GM13977 (cell line): Measurements from ENCODE around the gene ABHD3.
"Not testable (repeated sequence)": the region's sequence is repeated elsewhere in the genome, so short reads cannot be mapped to it uniquely, and the experiment has no call there.

ENCODE experiments used
- DNase-seq: peaks from one replicate; pipeline ENCODE4 v3.0.0; 2012; ENCODE audit warnings: low spot score
- in situ Hi-C: fragments of 300-500 bp; cut with MboI; formaldehyde crosslinking; loops from one replicate; pipeline ENCODE4 v1.12.0; 2022; ENCODE audit warnings: low sequenced_read_pairs, low pct_unique_long_range_greater_than_20kb, mixed read lengths, inconsistent platforms; ENCODE audit not compliant: unreplicated experiment
- TF ChIP-seq, protein P1 (sequence below): IDR thresholded peaks from 2 replicates; pipeline ENCODE4 v1.5.1; 2012; ENCODE audit warnings: mild to moderate bottlenecking, control low read depth; ENCODE audit not compliant: insufficient read depth; ENCODE audit errors: extremely low read depth, missing control alignments

The ABHD3 gene

GRCh38 chr18:21653361-21653760, 51.2 kb downstream of the ABHD3 start:
- TF ChIP-seq, protein P1, sequence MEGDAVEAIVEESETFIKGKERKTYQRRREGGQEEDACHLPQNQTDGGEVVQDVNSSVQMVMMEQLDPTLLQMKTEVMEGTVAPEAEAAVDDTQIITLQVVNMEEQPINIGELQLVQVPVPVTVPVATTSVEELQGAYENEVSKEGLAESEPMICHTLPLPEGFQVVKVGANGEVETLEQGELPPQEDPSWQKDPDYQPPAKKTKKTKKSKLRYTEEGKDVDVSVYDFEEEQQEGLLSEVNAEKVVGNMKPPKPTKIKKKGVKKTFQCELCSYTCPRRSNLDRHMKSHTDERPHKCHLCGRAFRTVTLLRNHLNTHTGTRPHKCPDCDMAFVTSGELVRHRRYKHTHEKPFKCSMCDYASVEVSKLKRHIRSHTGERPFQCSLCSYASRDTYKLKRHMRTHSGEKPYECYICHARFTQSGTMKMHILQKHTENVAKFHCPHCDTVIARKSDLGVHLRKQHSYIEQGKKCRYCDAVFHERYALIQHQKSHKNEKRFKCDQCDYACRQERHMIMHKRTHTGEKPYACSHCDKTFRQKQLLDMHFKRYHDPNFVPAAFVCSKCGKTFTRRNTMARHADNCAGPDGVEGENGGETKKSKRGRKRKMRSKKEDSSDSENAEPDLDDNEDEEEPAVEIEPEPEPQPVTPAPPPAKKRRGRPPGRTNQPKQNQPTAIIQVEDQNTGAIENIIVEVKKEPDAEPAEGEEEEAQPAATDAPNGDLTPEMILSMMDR, result no peak
- DNase-seq, result no peak
- in situ Hi-C loops, result no loop called here

DNA sequence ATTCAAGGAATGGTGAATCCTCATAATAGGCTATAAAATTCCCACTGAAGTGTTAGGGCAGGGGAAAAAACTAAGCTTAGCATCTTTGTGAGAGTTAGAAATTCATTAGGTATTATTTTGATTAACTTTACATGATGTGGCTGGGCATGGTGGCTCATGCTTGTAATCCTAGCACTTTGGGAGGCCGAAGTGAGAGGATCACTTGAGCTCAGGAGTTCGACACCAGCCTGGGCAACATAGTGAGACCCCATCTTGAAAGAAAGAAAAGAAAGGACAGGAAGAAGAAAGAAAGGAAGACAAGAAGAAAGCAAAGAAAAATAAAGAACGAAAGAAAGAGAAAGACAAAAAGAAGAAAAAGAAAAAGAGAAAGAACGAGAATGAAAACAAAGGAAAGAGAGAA, 52.5 kb downstream of the ABHD3 start:
- TF ChIP-seq, protein P1, result no peak
- DNase-seq, result no peak
- in situ Hi-C loops, result no loop called here

DNA sequence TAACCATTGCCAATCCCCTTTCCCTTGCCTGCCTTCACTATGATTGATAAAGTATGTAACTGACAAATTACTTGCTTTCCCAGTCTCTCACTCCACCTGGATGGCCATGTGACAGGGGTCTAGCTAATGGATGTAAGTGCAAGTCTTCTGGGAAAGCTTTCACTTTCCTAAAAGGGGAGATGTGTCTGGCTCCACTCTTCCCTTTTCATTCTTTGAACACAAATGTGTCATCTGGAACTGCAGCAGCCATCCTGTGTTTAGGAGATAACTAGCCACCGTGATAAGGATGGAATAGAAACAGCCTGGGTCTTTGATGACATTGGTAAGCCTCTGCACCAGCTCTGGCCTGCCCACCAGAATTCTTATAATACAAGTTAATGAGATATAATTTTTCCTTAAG, 54.3 kb downstream of the ABHD3 start:
- in situ Hi-C loops, result no loop called here
- TF ChIP-seq, protein P1, result no peak
- no peak for DNase-seq

DNA sequence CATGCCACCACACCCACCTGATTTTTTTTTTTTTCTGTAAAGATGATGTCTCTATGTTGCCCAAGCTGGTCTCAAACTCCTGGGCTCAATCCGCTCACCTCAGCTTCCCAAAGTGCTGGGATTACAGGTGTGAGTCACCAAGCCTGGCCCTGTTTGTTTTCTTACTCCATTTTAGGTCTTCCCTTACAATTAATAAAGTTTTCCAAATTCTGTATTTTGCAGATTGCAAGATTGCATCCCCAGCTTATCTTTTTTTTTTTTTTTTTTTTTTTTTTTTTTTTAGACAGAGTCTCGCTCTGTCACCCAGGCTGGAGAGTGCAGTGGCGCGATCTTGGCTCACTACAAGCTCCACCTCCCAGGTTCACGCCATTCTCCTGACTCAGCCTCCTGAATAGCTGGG, 64.2 kb downstream of the ABHD3 start:
- DNase-seq, result not testable (repeated sequence)

DNA sequence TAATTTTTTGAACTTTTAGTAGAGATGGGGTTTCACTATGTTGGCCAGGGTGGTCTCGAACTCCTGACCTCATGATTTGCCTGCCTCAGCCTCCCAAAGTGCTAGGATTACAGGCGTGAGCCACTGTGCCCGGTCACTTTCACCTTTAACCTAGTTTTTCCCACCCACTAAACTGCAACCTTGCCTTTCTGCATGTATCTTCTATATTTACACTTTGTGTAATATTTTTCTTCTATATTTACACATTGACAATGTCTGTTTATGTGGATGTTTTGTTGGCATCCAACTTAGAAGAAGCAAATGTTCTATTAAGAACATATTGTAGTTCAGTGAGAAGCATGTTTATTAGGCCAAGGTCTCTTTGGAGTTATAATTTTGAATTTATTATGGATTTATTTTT, 65.8 kb downstream of the ABHD3 start:
- DNase-seq, result no peak
- in situ Hi-C loops, result no loop called here
- TF ChIP-seq, protein P1, result no peak

More for the DNA sequence above, 64.2 kb downstream of the ABHD3 start:
- in situ Hi-C loops, result not testable (repeated sequence)

DNA sequence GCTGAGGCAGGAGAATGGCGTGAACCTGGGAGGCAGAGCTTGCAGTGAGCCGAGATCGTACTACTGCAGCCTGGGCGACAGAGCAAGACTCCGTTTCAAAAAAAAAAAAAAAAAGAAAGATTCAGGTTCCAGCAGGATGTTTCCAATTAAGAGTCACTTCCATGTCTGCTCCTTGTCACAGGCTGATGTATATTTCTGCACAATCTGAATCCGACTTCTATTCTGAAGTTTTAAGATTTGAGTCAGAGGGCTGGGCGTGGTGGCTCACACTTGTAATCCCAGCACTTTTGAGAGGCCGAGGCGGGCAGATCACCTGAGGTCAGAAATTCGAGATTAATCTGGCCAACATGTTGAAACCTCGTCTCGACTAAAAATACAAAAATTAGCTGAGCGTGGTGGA, 67.8 kb downstream of the ABHD3 start:
- in situ Hi-C loops, result no loop called here
- DNase-seq, result no peak
- TF ChIP-seq, protein P1, result no peak

- TF ChIP-seq, protein P1, result no peak
- DNase-seq, result no peak
- in situ Hi-C loops, result no loop called here
Measured at GRCh38 chr18:21634588-21635199, 69.9 kb downstream of the ABHD3 start.
